Suprapubic skin (tissue), 4 donors: Measurements from ENCODE around the gene PRCD. TPM values are rescaled to one million over a fixed set of nuclear protein-coding genes. Genes with fewer than 3 reads are reported as not detected.
"Not testable (repeated sequence)": the region's sequence is repeated elsewhere in the genome, so short reads cannot be mapped to it uniquely, and the experiment has no call there.

ENCODE experiments used
- DNase-seq, 2 donors: peaks; one replicate each; pipeline ENCODE4 v3.0.0-alpha.2; 2019; ENCODE audit warnings: low spot score in 2 of 2
- H3K27ac ChIP-seq: fragments of 200-600 bp; sonication (generic); one replicate; pipeline ENCODE4 v1.5.1; 2019
- H3K27me3 ChIP-seq: fragments of 200-600 bp; sonication (generic); one replicate; pipeline ENCODE4 v1.5.1; 2019
- H3K36me3 ChIP-seq: fragments of 200-600 bp; sonication (generic); one replicate; pipeline ENCODE4 v1.5.1; 2019
- H3K4me1 ChIP-seq: fragments of 200-600 bp; sonication (generic); one replicate; pipeline ENCODE4 v1.5.1; 2019
- H3K4me3 ChIP-seq: fragments of 200-600 bp; sonication (generic); one replicate; pipeline ENCODE4 v1.5.1; 2019; ENCODE audit warnings: mild to moderate bottlenecking
- H3K9me3 ChIP-seq: fragments of 200-600 bp; sonication (generic); one replicate; pipeline ENCODE4 v1.5.1; 2019
- CTCF ChIP-seq, 2 donors: fragments of 200-600 bp in 1 of 2; fragments of 450-650 bp in 1 of 2; sonication (generic) in 1 of 2; IDR thresholded peaks; one replicate each; pipeline ENCODE4 v1.5.1; 2016 to 2019; ENCODE audit warnings: antibody characterized with exemption in 2 of 2, mild to moderate bottlenecking in 1 of 2, moderate library complexity in 1 of 2
- EP300 ChIP-seq: sonication (generic); formaldehyde crosslinking; IDR thresholded peaks from one replicate; pipeline ENCODE4 v1.6.1; 2017; ENCODE audit warnings: antibody characterized with exemption
- POLR2A ChIP-seq, 2 donors: fragments of 450-650 bp; IDR thresholded peaks; one replicate each; pipeline ENCODE4 v1.6.1; 2017; ENCODE audit warnings: antibody characterized with exemption in 2 of 2, mild to moderate bottlenecking in 2 of 2, moderate library complexity in 2 of 2
- POLR2AphosphoS5 ChIP-seq, 3 donors: sonication (generic); formaldehyde crosslinking; IDR thresholded peaks; one replicate each; pipeline ENCODE4 v1.6.1; 2017; ENCODE audit warnings: antibody characterized with exemption in 3 of 3
- WGBS: methylation state at CpG from one replicate; pipeline ENCODE4 v1.1.5; 2018; 5-methylcytosine and 5-hydroxymethylcytosine counted together
- total RNA-seq, 4 donors: library from RNA; depleted of rRNA; stranded (reverse); fragments of >200 nt; gene quantifications; one replicate each; pipeline ENCODE4 v1.1.0, GENCODE V29; 2016

PRCD gene
- total RNA-seq, 4 donors from 2014 or later: 1.3 to 2.8 (median 2.2) TPM; not detected in 1

GRCh38 chr17:76521262-76521661, 18.6 kb upstream of the PRCD start:
- TF ChIP-seq CTCF (IDR thresholded peaks at IDR 0.05) (no peak), POLR2AphosphoS5 (IDR thresholded peaks at IDR 0.05) (no peak), EP300 (no peak), POLR2A (IDR thresholded peaks at IDR 0.05) (no peak)
- Histone ChIP-seq H3K4me1 (peaks cover 21% of the 10 kb centered on the region), H3K36me3 (no peaks in the 10 kb centered on the region), H3K27ac (no peak overlapping the region), H3K4me3 (no peak overlapping the region), H3K9me3 (no peaks in the 10 kb centered on the region), H3K27me3 (no peaks in the 10 kb centered on the region)
- 81% methylated on average over 6 of the region's 7 CpGs for WGBS
- DNase-seq: no peak

GRCh38 chr17:76521683-76522082, 18.2 kb upstream of the PRCD start:
- not testable (repeated sequence) for H3K9me3 ChIP-seq, H3K4me3 ChIP-seq, DNase-seq, H3K27ac ChIP-seq, H3K36me3 ChIP-seq, H3K27me3 ChIP-seq
- 90% methylated on average over 10 of the region's 10 CpGs for WGBS
- peaks cover 21% of the 10 kb centered on the region for H3K4me1 ChIP-seq

GRCh38 chr17:76523084-76524037, 16.5 kb upstream of the PRCD start:
- DNase-seq: no peak
- Histone ChIP-seq H3K9me3 (no peaks in the 10 kb centered on the region), H3K4me3 (no peak overlapping the region), H3K27ac (no peak overlapping the region), H3K27me3 (no peaks in the 10 kb centered on the region), H3K36me3 (no peaks in the 10 kb centered on the region), H3K4me1 (peaks cover 36% of the 10 kb centered on the region)
- TF ChIP-seq EP300: no peak
- no peak for TF ChIP-seq POLR2A (IDR thresholded peaks at IDR 0.05)
- peak; percentile 99 for TF ChIP-seq CTCF (IDR thresholded peaks at IDR 0.05)
- TF ChIP-seq POLR2AphosphoS5 (IDR thresholded peaks at IDR 0.05): peak in 1 of 3 donors; percentile 16
- 30% methylated on average over 19 of the region's 35 CpGs for WGBS

- no peak for DNase-seq
- Histone ChIP-seq H3K27ac (no peak overlapping the region), H3K36me3 (no peaks in the 10 kb centered on the region), H3K4me1 (peaks cover 51% of the 10 kb centered on the region), H3K27me3 (no peaks in the 10 kb centered on the region), H3K9me3 (no peaks in the 10 kb centered on the region), H3K4me3 (no peak overlapping the region)
- TF ChIP-seq EP300: no peak
- TF ChIP-seq POLR2AphosphoS5 (IDR thresholded peaks at IDR 0.05): no peak
- no peak for TF ChIP-seq POLR2A (IDR thresholded peaks at IDR 0.05)
- TF ChIP-seq CTCF (IDR thresholded peaks at IDR 0.05): no peak
- 50% methylated on average over 25 of the region's 25 CpGs for WGBS
These were observed 15.0 kb upstream of the PRCD start for GRCh38 chr17:76524598-76525512.

GRCh38 chr17:76525513-76525833, 14.4 kb upstream of the PRCD start:
- not testable (repeated sequence) for H3K27me3 ChIP-seq, H3K9me3 ChIP-seq, H3K27ac ChIP-seq, H3K4me3 ChIP-seq, H3K36me3 ChIP-seq, DNase-seq
- 93% methylated on average over 8 of the region's 8 CpGs for WGBS
- peaks cover 57% of the 10 kb centered on the region for H3K4me1 ChIP-seq

- H3K27me3 ChIP-seq, H3K36me3 ChIP-seq, H3K4me3 ChIP-seq, DNase-seq, H3K9me3 ChIP-seq: not testable (repeated sequence)
- Histone ChIP-seq H3K4me1 (peaks cover 69% of the 10 kb centered on the region), H3K27ac (peak overlapping the region; percentile 94)
- 73% methylated on average over 9 of the region's 9 CpGs for WGBS
These were observed 12.8 kb upstream of the PRCD start for GRCh38 chr17:76527016-76527415.
